DND-41 (cell line): ENCODE results near the gene CENPN.
A peak's percentile ranks its signal among the peaks of the same experiment; 100 is the strongest.

ENCODE experiments used
- ATAC-seq: fragments of 200-7000 bp; cut with Tn5 transposase; 3 replicates; pipeline ENCODE4 v1.9.1; 2021; ENCODE audit warnings: low read depth; ENCODE audit not compliant: insufficient read depth
- DNase-seq: peaks from one replicate; pipeline ENCODE4 v3.0.0-alpha.2; 2020
- H2AFZ ChIP-seq: 2 replicates; pipeline ENCODE4 v1.6.0; 2012; ENCODE audit warnings: low read depth, low read length
- H3K27ac ChIP-seq: 2 replicates; pipeline ENCODE4 v1.5.1; 2012; ENCODE audit warnings: low read length, inconsistent platforms
- H3K27me3 ChIP-seq: fragments of 200-600 bp; sonication (generic); 2 replicates; pipeline ENCODE4 v1.6.0; 2012; ENCODE audit warnings: low read length, mild to moderate bottlenecking, inconsistent platforms; ENCODE audit not compliant: insufficient read depth, poor library complexity
- H3K36me3 ChIP-seq: 2 replicates; pipeline ENCODE4 v1.5.1; 2012; ENCODE audit warnings: low read length, inconsistent platforms; ENCODE audit not compliant: insufficient read depth
- H3K4me1 ChIP-seq: 2 replicates; pipeline ENCODE4 v1.5.1; 2012; ENCODE audit warnings: mild to moderate bottlenecking, low read length; ENCODE audit not compliant: insufficient read depth
- H3K4me2 ChIP-seq: 2 replicates; pipeline ENCODE4 v1.6.0; 2012; ENCODE audit warnings: mild to moderate bottlenecking, moderate library complexity, low read length, inconsistent platforms; ENCODE audit not compliant: insufficient read depth
- H3K4me3 ChIP-seq, 2 experiments: fragments of 200-600 bp in 1 of 2; shearing (Covaris generic) in 1 of 2; 2 replicates each; pipeline ENCODE4 v1.5.1; 2012 to 2016; ENCODE audit warnings: inconsistent platforms in 2 of 2, low read length in 2 of 2, mild to moderate bottlenecking in 2 of 2, low read depth in 1 of 2, moderate library complexity in 1 of 2
- H3K79me2 ChIP-seq: 2 replicates; pipeline ENCODE4 v1.6.0; 2012; ENCODE audit warnings: low read length, inconsistent platforms; ENCODE audit not compliant: insufficient read depth
- H3K9ac ChIP-seq: 2 replicates; pipeline ENCODE4 v1.6.0; 2012; ENCODE audit warnings: low read depth, mild to moderate bottlenecking, inconsistent platforms, low read length, moderate library complexity
- H3K9me3 ChIP-seq: 2 replicates; pipeline ENCODE4 v1.5.1; 2012; ENCODE audit warnings: low read length, moderate library complexity, mild to moderate bottlenecking, inconsistent platforms; ENCODE audit not compliant: insufficient read depth, severe bottlenecking
- H4K20me1 ChIP-seq: 2 replicates; pipeline ENCODE4 v1.6.0; 2012; ENCODE audit warnings: low read length; ENCODE audit not compliant: insufficient read depth
- EZH2 ChIP-seq: IDR thresholded peaks from 3 replicates; pipeline ENCODE4 v1.6.1; 2012; ENCODE audit warnings: borderline replicate concordance, low read depth, mild to moderate bottlenecking, moderate library complexity, low read length, inconsistent platforms; ENCODE audit not compliant: severe bottlenecking
- TF ChIP-seq, protein P1 (sequence below): IDR thresholded peaks from 2 replicates; pipeline ENCODE4 v1.5.1; 2012; ENCODE audit warnings: borderline replicate concordance, low read length, moderate library complexity, mild to moderate bottlenecking; ENCODE audit not compliant: poor library complexity, severe bottlenecking; ENCODE audit errors: extremely low read depth

Gene CENPN

GRCh38 chr16:81006813-81007695 is at the start of gene CENPN, which contains the start of gene CMC2:
Gene CENPN (plus strand): TSS chr16:81007214. CDS start chr16:81011940, 4,726 bp downstream.
Gene CMC2 (minus strand): TSS chr16:81006885. CDS start chr16:80997394, 9,491 bp downstream.
- Histone ChIP-seq H3K27me3 (no peaks in the 10 kb centered on the region), H4K20me1 (peaks cover 62% of the 10 kb centered on the region), H3K27ac (peak within 1 kb of the TSS; percentile 97), H3K4me1 (peaks cover 54% of the 10 kb centered on the region), H2AFZ (peak within 1 kb of the TSS; percentile 89), H3K79me2 (peaks cover 93% of the 10 kb centered on the region), H3K36me3 (peaks cover 37% of the 10 kb centered on the region), H3K4me2 (peak within 1 kb of the TSS; percentile 87), H3K9ac (peak within 1 kb of the TSS; percentile 72), H3K4me3 (peak within 1 kb of the TSS; percentile 65 to 89), H3K9me3 (no peaks in the 10 kb centered on the region)
- peak; percentile 86 for ATAC-seq
- TF ChIP-seq, protein P1, sequence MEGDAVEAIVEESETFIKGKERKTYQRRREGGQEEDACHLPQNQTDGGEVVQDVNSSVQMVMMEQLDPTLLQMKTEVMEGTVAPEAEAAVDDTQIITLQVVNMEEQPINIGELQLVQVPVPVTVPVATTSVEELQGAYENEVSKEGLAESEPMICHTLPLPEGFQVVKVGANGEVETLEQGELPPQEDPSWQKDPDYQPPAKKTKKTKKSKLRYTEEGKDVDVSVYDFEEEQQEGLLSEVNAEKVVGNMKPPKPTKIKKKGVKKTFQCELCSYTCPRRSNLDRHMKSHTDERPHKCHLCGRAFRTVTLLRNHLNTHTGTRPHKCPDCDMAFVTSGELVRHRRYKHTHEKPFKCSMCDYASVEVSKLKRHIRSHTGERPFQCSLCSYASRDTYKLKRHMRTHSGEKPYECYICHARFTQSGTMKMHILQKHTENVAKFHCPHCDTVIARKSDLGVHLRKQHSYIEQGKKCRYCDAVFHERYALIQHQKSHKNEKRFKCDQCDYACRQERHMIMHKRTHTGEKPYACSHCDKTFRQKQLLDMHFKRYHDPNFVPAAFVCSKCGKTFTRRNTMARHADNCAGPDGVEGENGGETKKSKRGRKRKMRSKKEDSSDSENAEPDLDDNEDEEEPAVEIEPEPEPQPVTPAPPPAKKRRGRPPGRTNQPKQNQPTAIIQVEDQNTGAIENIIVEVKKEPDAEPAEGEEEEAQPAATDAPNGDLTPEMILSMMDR: peak; percentile 5
- TF ChIP-seq EZH2: no peak
- peak; percentile 98 for DNase-seq

GRCh38 chr16:80958284-80958683 is 48.7 kb upstream of the CENPN start:
- Histone ChIP-seq H3K27me3 (no peaks in the 10 kb centered on the region), H3K79me2 (no peaks in the 10 kb centered on the region), H4K20me1 (no peaks in the 10 kb centered on the region), H3K4me2 (no peak overlapping the region), H3K4me1 (no peaks in the 10 kb centered on the region), H3K27ac (no peak overlapping the region), H3K36me3 (no peaks in the 10 kb centered on the region), H3K9ac (no peak overlapping the region), H2AFZ (no peak overlapping the region), H3K9me3 (peaks cover 17% of the 10 kb centered on the region), H3K4me3 (no peak overlapping the region)
- DNase-seq: no peak
- ATAC-seq: no peak
- TF ChIP-seq, protein P1: no peak
- no peak for TF ChIP-seq EZH2

- no peak overlapping the region for H3K27ac ChIP-seq
- H3K27me3 ChIP-seq: no peaks in the 10 kb centered on the region
- ATAC-seq: no peak
- H3K9ac ChIP-seq: no peak overlapping the region
- no peaks in the 10 kb centered on the region for H3K36me3 ChIP-seq
- no peaks in the 10 kb centered on the region for H3K4me1 ChIP-seq
- H2AFZ ChIP-seq: no peak overlapping the region
- DNase-seq: no peak
- no peak overlapping the region for H3K4me2 ChIP-seq
- H3K4me3 ChIP-seq: no peak overlapping the region
- H3K9me3 ChIP-seq: peaks cover 17% of the 10 kb centered on the region
- no peaks in the 10 kb centered on the region for H4K20me1 ChIP-seq
- H3K79me2 ChIP-seq: no peaks in the 10 kb centered on the region
- TF ChIP-seq EZH2: no peak
- TF ChIP-seq, protein P1: no peak
Observed at GRCh38 chr16:80962879-80963278, 44.1 kb upstream of the CENPN start.
